KOPT-K1 (cell line): ENCODE data around the gene SNRK.

Source experiments
- H3K27ac ChIP-seq: fragments of 200-600 bp; sonication (generic); 2 replicates; pipeline ENCODE4 v1.5.1; 2016; ENCODE audit warnings: antibody characterized with exemption, mild to moderate bottlenecking, low read depth, low read length; ENCODE audit not compliant: poor library complexity, severe bottlenecking
- H3K36me3 ChIP-seq: fragments of 200-600 bp; sonication (generic); 2 replicates; pipeline ENCODE4 v1.5.1; 2017; ENCODE audit warnings: antibody characterized with exemption, mild to moderate bottlenecking, low read length, moderate library complexity; ENCODE audit not compliant: insufficient read depth
- H3K9me3 ChIP-seq: fragments of 200-600 bp; sonication (generic); 2 replicates; pipeline ENCODE4 v1.5.1; 2017; ENCODE audit warnings: antibody characterized with exemption, low read length, mild to moderate bottlenecking; ENCODE audit not compliant: insufficient read depth, poor library complexity, severe bottlenecking

SNRK gene

GRCh38 chr3:43307649-43308048, 21.3 kb downstream of the SNRK start:
- H3K27ac ChIP-seq, result no peak overlapping the region
- H3K36me3 ChIP-seq, result peaks cover 76% of the 10 kb centered on the region
- peaks cover 11% of the 10 kb centered on the region for H3K9me3 ChIP-seq

DNA sequence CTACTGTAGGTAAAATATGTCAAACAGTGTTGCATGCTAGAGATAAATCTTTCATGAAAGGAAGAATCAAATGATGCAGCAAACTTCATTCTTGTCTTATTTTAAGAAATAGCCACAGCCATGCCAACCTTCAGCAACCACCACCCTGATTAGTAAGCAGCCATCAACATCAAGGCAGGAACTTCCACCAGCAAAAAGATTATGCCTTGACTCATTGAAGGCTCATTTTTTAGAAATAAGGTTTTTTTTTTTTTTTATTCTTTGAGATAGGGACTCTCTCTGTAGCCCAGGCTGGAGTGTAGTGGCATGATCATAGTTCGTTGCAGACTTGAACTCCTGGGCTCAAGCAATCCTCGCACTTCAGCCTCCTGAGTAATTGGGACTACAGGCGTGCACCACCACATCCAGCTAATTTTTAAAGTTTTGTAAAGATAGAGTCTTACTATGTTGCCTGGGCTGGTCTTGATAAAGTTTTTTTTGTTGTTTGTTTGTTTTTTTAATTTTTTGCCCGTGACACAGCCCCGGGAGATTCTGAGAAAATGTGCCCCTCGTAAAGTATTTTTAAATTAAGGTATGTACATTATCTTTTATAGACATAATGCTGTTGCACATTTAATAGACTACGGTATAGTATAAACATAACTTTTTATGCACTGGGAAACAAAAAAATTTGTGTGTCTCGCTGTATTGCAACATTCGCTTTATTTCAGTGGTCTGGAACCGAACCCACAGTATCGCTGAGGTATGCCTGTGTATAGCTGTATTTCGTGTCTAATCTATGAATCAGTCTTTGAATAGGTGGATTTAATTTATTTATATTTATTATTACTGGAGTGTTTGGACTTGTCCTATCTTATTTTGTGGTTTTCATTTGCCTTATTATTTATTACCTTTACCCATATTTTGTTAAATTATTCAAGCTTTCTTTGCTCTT, 23.3 kb downstream of the SNRK start:
- H3K36me3 ChIP-seq, result peaks cover 62% of the 10 kb centered on the region

DNA sequence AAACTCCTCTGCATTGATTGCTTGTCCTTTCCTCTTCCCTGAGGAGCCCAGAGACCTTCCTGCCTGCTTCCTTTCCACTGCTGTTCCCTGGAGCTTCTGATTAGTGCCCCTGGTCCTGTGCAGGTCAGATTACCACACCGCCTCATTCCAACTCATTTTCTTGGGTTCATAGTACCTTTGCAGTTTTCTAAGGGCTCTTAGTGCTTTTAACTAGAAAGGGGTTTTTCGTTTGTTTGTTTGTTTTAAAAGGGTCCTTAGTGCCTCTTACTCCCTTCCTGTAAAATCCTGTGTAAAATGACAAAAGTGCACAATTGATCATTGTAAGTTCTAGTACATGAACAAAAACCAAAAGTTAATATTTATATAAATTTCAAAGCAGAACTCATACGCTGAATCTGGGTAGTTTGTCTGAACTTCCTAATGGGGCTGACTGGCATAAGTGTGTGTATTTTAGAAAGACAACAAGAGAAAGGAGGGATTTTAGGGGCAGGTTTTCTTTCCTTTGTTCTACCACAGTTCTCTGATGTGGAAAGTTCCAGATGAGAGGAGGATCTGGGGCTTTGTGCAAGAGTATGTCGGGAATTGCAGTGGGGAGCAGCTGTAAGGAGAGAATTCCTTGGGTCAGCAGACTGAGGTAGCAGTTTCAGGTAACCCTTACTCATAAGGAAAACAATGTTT, 30.6 kb downstream of the SNRK start:
- Histone ChIP-seq H3K9me3 (no peaks in the 10 kb centered on the region), H3K36me3 (peaks cover 29% of the 10 kb centered on the region), H3K27ac (no peak overlapping the region)

More for the DNA sequence above, 23.3 kb downstream of the SNRK start:
- no peak overlapping the region for H3K27ac ChIP-seq
- H3K9me3 ChIP-seq, result peaks cover 11% of the 10 kb centered on the region

GRCh38 chr3:43317461-43318316, 31.3 kb downstream of the SNRK start:
- Histone ChIP-seq H3K36me3 (peaks cover 21% of the 10 kb centered on the region), H3K27ac (no peak overlapping the region), H3K9me3 (no peaks in the 10 kb centered on the region)

DNA sequence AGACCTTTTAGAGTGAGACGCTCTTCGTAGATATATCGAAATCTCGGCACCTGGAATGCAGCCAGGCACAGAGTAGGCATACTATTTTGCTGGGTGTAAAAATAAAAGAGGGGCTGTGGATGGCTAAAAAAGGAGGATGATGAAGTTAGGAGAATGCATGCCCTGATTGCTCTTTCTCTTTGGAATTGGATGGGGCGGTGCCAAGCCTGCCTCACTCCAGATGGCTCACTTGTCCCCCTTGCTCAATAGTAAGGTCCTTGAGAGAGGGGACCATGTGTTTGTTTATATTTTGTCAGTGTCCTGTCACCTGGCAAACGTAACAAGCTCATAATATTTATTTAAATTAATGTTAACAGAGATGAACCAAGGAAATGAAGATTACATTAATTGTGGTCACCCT, 33.0 kb downstream of the SNRK start:
- Histone ChIP-seq H3K9me3 (no peaks in the 10 kb centered on the region), H3K27ac (no peak overlapping the region)

GRCh38 chr3:43319794-43320193, 33.5 kb downstream of the SNRK start:
- no peak overlapping the region for H3K27ac ChIP-seq
- H3K9me3 ChIP-seq, result no peaks in the 10 kb centered on the region
- H3K36me3 ChIP-seq, result peaks cover 19% of the 10 kb centered on the region

More for the DNA sequence above, 33.0 kb downstream of the SNRK start:
- peaks cover 19% of the 10 kb centered on the region for H3K36me3 ChIP-seq

DNA sequence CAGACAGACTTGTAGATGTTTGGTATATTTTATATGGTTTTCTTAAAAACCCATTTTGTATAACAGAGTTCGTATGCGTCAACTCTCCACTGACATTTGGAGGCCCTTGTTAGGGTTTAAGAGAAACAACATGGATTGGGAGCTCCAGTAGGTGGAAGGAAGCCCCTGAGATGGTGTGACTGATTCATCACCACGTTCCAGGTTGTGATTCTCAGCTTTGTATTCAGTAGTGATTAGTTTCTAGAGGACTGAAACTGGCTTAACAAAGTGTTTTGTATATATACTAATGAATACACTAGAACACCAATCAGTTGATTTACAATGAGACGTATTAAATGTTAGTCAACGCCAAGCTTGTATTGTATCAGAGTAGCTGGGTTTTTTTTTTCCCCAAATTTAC, 33.9 kb downstream of the SNRK start:
- H3K27ac ChIP-seq, result no peak overlapping the region
- no peaks in the 10 kb centered on the region for H3K9me3 ChIP-seq
- peaks cover 19% of the 10 kb centered on the region for H3K36me3 ChIP-seq

DNA sequence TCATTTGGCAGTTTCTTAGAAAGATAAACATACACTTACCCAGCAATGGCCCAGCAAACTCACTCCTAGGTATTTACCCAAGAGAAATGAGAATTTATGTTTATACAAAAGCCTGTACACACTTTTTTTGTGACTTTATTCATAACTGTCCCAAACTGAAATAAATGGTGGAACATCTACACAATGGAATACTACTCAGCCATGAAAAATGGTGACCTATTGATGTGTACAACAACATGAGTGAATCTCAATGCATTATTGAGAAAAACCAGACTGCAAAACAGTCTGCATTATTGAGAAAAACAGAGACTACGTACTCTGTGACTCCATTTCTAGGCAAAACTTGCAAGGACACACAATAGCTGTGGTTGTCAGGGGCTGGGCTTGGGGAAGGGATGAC, 37.2 kb downstream of the SNRK start:
- Histone ChIP-seq H3K27ac (no peak overlapping the region), H3K9me3 (no peaks in the 10 kb centered on the region), H3K36me3 (peaks cover 19% of the 10 kb centered on the region)

DNA sequence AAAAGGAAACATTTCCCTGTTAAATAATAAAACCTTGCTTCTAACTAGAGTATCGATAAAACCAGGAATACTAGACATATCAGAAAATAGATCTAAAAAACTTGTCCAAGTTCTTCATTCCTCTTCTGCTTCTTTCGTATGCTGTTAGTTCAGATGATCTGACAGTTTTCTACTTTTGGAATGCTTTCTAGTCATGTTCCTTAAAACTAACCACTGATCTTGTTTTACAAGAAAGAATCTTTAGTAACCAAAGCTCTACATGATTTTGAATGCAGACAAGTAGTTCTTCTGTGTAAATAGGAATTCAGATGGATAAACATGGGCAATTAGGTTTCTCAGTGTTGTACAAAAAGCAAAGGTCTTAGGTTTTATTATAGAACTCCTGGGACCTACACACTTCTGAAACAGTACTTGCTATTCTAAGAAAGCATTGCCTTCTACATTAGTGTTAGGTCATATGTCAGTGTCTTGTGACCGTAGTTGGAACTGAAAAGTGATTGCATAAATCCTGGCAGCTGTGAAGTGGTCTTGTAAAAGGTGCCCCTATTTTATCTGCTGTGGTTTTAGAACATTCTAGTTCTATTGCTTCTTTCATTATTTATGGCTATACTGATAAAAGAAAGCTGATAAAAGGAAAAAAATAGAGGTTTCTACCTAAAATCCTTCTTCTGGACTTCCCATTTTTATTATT, 40.7 kb downstream of the SNRK start:
- Histone ChIP-seq H3K27ac (no peak overlapping the region), H3K36me3 (0 out of 2 replicates have a peak, but pooled peaks cover 3% of the 10 kb centered on the region), H3K9me3 (no peaks in the 10 kb centered on the region)

DNA sequence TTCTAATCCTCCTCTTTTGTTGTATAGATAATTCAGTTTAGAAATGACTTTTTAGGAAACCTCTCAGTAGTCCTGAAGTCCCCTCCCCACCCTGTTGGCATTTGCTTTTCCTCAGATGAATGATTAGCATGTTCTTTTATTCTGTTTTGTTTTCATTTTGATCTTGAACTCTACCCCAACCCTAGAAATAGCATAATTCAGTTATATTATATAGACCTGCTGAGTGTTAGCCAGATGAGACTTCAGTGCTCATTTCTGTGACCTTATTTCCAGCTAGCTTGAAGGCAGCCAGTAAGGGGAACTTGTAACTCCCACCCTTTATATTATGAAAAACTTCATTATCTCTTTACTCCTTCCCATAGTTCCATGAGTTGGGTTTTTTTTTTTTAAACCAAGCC, 41.2 kb downstream of the SNRK start:
- H3K9me3 ChIP-seq, result no peaks in the 10 kb centered on the region
- no peak overlapping the region for H3K27ac ChIP-seq
- peaks cover 9% of the 10 kb centered on the region for H3K36me3 ChIP-seq

GRCh38 chr3:43328653-43329052, 42.3 kb downstream of the SNRK start:
- H3K36me3 ChIP-seq, result peaks cover 19% of the 10 kb centered on the region

GRCh38 chr3:43330981-43331380, 44.6 kb downstream of the SNRK start:
- H3K9me3 ChIP-seq, result peaks cover 15% of the 10 kb centered on the region
- H3K36me3 ChIP-seq, result peaks cover 40% of the 10 kb centered on the region
- no peak overlapping the region for H3K27ac ChIP-seq

More at GRCh38 chr3:43328653-43329052, 42.3 kb downstream of the SNRK start:
- H3K27ac ChIP-seq, result no peak overlapping the region
- no peaks in the 10 kb centered on the region for H3K9me3 ChIP-seq

- H3K9me3 ChIP-seq, result peaks cover 19% of the 10 kb centered on the region
- H3K36me3 ChIP-seq, result peaks cover 44% of the 10 kb centered on the region
- no peak overlapping the region for H3K27ac ChIP-seq
These were observed 45.0 kb downstream of the SNRK start for GRCh38 chr3:43331381-43331780.

GRCh38 chr3:43334976-43335375, 48.6 kb downstream of the SNRK start:
- Histone ChIP-seq H3K9me3 (peaks cover 49% of the 10 kb centered on the region), H3K27ac (no peak overlapping the region), H3K36me3 (peaks cover 77% of the 10 kb centered on the region)
